ENCODE results near the gene IDH3B.

Gene IDH3B

GRCh38 chr20:2663887-2664719 is at the start of gene IDH3B:
Gene IDH3B, minus strand, starts transcription at chr20:2664216. Its CDS starts 28 bp downstream, at chr20:2664188.
- peak; percentile 91 to 99 (median 96) for DNase-seq
- intact Hi-C loops (cut with DNase I), result no loop called here

- DNase-seq, result no peak
- intact Hi-C loops (cut with DNase I), result no loop called here
Measured at GRCh38 chr20:2713285-2713684, 49.3 kb upstream of the IDH3B start.

DNA sequence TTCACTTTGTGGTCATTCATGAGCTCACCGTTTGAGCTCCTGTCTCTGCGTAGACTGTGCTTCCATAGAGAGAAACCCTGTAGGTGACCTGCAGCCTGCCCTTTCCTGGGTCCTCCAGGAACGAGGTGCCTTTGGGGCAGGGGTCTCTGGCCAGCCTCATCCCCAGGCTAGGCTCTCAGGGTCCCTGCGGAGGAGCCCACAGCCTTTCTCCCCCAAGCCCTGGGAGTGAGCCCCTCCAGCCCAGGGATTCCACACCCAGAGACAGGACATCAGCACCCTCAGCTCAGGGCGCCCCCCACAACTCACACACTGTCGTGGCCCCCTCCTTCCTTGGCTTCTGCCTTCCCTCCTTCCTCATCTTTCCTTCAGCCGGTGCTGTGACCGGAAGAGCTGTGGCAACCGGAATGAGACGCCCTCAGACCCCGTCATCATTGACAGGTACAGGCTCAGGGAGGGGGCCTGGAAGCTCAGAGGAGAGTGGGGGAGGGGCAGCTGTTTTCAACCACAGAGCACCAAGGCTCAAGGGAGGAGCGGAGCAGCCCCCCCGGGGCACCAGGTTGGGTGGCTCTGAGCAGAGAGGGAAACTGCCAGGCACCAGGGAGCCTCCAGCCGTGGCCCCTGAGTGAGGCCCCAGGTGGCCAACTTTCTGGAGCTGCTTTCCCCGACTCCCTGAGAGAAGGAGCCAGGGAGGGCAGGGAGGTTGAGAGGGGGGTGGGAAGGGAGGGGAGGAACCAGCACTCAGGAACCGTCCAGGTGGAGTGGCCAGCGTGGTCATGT is 45.4 kb upstream of the IDH3B start:
- intact Hi-C loops (cut with DNase I), result no loop called here
- peak in 1 of 42 donors; percentile 2 for DNase-seq

GRCh38 chr20:2708665-2709064 is 44.6 kb upstream of the IDH3B start:
- peak in 1 of 42 donors; percentile 34 for DNase-seq
- intact Hi-C loops (cut with DNase I), result no loop called here

- peak in 1 of 42 donors; percentile 28 for DNase-seq
- intact Hi-C loops (cut with DNase I), result no loop called here
Measured at GRCh38 chr20:2708073-2708415, 44.0 kb upstream of the IDH3B start.

DNA sequence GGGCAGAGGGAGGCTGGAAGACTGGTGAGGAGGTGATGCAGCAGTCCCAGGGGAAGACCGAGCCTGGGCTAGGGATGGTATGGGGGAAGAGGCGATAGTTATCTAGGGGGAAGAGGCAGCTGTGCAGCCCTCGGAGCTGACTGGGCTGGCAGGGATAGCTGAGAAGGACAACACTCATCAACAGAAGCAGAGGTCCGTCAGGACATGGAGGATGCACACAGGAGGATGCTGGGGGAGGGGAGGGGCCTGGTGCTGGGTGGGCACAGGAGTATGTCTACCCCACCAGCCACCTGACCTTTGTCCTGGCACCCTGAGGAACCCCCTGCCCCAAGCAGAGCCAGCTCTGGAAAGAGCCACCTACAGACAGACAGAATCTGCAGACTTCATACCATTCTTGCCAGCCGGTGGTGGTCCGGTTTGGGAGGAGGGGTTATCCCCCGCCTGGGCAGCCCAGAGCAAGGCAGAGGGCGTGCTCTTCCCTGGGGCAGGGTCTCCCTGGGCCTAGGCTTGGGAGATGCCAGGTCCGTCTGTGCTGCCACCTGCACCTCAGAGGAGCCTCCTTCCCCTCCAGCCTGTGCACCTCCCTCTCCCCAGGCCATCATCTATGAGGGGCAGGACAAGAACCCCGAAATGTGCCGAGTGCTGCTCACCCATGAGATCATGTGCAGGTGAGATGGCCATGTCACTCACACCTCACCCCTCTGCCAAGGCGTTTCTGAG is 43.5 kb upstream of the IDH3B start:
- intact Hi-C loops (cut with DNase I), result no loop called here
- peak in 1 of 42 donors; percentile 22 for DNase-seq

- peak in 1 of 42 donors; percentile 34 for DNase-seq
- intact Hi-C loops (cut with DNase I), result no loop called here
Measured at GRCh38 chr20:2706688-2707352, 42.8 kb upstream of the IDH3B start.

DNA sequence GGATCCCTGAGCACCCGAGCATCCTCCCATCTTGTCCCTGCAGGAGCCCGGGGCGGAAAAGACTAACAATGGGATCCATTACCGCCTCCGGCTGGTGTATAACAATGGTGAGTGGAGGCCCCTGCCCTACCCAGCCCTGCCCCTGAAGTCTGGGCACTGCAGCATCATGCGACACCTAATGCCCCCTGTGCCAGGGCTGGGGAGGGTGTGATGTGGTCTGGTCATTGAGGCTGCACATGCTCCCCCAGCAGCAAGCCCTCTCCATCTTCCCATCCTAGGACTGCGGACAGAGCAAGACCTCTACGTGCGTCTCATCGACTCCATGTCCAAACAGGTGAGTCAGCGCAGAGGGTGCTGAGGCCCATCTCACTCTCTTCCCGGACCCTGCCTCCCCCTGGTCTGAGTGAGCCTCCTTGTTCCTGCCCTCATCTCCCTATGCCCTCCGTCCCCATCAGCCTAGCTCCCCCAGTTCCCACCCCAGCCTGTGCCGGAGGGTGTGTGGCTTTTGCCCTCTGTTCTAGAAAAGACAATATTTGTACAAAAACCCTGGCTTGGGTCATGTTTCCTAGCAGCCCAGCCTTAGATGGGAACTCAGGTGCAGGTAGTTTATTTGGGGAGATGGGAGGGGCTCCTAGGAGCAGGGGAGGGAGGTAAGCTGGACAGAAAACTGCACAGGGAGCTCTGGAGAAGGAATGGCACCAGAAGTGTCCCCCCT is 42.1 kb upstream of the IDH3B start:
- intact Hi-C loops (cut with DNase I), result no loop called here
- peak in 1 of 42 donors; percentile 27 for DNase-seq

DNA sequence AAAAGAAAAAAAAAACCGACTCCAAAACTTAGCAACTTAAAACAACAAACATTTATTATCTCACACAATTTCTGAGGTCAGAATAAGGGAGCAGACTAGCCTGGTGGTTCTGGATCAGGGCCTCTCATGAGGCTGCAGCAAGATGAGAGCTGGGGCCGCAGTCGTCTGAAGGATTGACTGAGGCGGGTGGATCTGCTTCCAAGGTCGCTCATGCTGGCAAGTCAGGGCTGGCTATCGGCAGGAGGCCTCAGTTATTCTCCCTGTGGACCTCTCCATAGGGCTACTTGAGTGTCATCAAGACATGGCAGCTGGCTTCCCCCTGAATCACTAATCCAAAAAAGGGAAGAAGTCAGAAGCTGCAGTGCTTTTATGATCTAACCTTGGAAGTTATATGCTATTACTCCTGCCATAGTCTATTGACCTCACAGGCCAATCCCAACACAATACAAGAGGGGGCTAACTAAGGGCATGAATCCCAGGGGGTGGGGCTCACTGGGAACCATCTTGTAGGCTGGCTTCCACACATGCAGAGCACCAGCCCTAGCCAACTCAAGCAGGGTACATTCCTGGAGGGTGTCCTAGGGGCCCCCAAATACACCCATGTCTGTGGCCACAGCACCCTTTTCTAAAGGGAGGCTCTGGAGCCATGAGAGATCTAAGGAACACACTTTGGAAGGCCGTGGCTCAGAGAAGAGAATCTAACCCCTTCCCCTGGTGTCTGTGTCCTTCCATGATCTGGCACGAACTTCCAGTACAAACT is 39.9 kb upstream of the IDH3B start:
- peak in 1 of 42 donors; percentile 32 for DNase-seq
- intact Hi-C loops (cut with DNase I), result no loop called here

DNA sequence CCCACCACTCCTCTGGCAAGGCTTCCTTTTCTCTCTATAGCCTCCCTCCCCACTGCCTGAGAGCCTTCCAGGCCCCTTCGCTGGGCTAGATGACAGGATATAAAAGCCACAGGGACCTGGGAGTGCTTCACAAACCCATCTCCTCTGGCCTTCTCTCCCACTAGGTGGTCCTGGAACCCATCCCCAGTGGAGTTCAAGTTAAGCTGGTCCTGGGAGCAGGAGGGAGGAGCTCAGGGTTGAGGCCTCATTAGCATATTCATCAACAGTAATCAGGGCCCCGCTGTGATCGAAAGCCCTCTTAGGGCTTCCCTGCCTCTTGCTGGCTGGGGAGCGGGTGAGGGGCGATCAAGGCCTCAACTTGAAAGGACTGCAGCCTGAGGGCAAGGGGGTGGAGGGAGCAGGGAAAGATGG is 37.7 kb upstream of the IDH3B start:
- intact Hi-C loops (cut with DNase I), result no loop called here
- DNase-seq, result peak in 1 of 42 donors; percentile 34

DNA sequence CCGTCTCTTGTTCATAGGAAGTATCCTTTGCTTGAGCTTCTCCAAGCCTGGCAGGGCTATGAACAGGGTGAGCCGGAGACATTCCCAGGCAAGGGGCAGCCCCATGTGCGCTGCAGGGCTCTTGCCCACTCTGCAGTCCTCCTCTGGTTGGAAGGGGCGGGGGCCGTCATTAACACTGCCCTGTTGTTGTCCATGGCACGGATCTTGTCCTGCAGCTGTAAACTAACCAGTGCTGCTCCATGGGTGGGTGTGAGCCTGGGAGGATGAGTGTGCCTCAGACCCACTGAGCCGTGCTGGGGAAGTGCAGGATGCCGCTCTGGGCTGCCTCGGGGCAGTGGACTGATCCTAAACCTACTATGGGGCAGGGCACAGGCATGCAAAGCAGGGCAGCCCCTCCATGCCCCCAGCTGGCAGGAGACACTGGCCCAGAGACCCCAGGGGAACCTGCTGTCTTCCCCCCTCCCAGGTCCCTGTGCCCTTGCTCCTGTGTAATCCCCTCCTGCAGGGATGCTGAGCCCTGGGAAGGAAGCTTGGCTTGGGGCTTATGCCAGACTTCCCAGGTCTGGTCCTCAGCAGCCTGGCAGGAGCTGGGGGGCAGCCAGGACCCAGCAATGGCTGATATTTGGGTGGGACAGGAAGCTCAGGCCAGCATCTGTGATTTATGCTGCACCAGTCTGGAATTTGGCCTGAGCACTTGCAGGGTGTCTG is 37.1 kb upstream of the IDH3B start:
- intact Hi-C loops (cut with DNase I), result no loop called here
- peak in 41 of 42 donors; percentile 35 to 83 (median 63) for DNase-seq

- DNase-seq, result peak in 2 of 42 donors; percentile 27 to 42
- intact Hi-C loops (cut with DNase I), result loop anchor here (10.0 kb wide), 1 partner anchor 135 kb away; no protein-coding TSS in a partner anchor
Measured at GRCh38 chr20:2699775-2700413, 35.9 kb upstream of the IDH3B start.

DNA sequence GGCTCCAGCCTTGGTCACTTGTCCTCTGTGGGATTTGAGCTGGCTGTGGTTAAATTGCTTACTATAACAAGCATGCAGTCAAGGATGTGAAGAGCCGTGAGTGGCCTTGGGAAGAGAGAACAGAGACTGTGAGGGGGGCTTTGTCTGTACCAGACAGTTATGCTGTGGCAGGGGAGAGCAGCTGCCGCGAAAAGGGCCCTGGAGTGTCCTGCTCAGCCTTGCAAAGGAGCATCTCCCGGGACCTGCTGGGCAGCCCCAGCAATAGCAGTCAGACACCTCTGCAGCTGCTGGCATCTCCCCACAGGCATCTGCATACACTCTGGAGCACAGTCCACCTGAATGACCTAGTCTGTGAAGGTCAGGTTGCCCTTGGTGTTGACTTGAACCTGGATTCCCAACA is 34.9 kb upstream of the IDH3B start:
- intact Hi-C loops (cut with DNase I), result loop anchor here (10.0 kb wide), 1 partner anchor 136 kb away; no protein-coding TSS in a partner anchor
- peak in 2 of 42 donors; percentile 34 to 39 for DNase-seq

DNA sequence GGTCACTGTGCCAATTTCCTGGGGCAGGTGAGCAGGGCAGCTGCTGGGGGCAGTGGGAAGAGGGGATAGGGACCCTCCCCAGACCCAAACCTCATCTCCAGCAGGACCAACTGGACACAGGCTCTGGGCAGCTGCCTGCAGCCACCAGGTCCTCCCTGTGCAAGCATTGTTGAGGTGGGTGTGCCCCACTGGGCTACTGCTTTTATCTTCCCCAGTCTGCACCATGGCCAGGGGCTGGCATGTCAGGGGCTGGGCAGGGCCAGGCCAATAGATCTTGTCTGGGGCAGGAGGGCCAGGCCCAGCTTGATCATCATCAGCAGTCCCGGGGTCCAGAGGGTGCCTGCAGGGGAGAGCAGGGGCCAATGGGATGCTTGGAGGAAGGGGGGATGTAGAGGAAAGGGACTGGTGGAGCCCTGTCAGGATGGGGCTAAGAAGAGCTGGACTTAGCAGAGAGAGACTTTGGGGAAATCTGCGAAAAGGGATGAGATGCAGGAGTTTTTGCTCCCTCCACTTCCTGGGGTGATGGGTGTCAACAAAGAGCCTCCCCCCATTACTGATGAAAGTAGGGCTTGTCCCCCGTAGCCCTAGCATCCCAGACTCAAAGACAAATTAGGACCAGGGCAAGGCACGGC is 34.3 kb upstream of the IDH3B start:
- intact Hi-C loops (cut with DNase I), result loop anchor here (10.0 kb wide), 1 partner anchor 136 kb away; no protein-coding TSS in a partner anchor
- peak in 3 of 42 donors; percentile 17 to 37 (median 21) for DNase-seq

DNA sequence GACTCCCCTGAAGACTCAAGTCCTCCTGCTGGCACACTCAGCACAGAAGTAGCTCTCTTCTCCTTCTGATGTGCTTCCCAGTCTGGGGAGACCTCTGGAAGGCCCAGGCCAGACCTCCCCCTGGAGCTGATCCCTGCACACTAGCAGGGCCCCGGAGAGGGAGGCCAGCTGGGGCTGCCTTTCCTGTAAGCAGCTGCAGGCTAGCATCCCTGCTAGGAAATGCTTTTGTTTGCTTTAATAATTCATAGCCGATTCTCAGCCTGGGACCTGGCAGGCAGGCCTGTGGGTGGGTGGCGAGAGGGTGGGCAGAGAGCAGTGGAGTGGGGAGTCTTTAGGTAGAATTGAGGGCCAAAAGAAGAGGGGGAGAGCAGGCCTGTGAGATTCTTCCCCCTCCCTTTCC is 33.8 kb upstream of the IDH3B start:
- peak in 4 of 42 donors; percentile 21 to 37 (median 33) for DNase-seq
- intact Hi-C loops (cut with DNase I), result loop anchor here (10.0 kb wide), 1 partner anchor 137 kb away; no protein-coding TSS in a partner anchor

DNA sequence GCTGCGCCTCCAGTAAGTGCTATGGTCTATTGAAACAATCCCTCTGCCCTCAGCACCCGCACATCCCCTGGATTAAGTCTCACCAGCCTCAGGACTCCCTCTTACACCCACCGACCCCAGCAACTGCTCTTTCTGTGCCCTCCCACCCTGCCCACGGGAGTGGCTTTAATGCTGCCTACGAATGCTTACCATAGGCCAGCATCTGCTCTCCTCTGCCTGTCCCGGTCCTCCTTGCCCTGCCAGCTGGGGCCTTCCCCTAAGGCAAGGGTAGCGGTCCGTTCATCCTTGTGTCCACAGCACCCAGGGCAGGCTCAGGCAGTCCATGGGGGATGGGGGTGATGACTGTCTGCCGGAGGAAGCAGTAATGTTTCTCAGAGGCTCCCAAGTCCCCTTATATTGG is 32.6 kb upstream of the IDH3B start:
- intact Hi-C loops (cut with DNase I), result loop anchor here (10.0 kb wide), 1 partner anchor 138 kb away; no protein-coding TSS in a partner anchor
- peak in 4 of 42 donors; percentile 18 to 21 (median 19) for DNase-seq
